SK-N-SH (cell line): Measurements from ENCODE around the gene PUS10. TPM values are rescaled to one million over a fixed set of nuclear protein-coding genes. Genes with fewer than 3 reads are reported as not detected.

Source experiments
- CTCF ChIA-PET: fragments of 300-600, 350-600 bp; formaldehyde crosslinking; extraction: SDS; loops from one replicate; lab custom pipeline; 2021; lab: Yijun Ruan, JAX
- POLR2A ChIA-PET: fragments of 350-600 bp; sonication (Branson Sonifier 250); formaldehyde crosslinking; extraction: SDS; loops from one replicate; lab custom pipeline; 2020; ENCODE audit warnings: antibody characterized with exemption, inconsistent platforms; lab: Yijun Ruan, JAX
- DNase-seq: peaks from one replicate; pipeline ENCODE4 v3.0.0; 2012
- H2AFZ ChIP-seq: fragments of 200-600 bp; sonication (generic); 2 replicates; pipeline ENCODE4 v1.8.1; 2016; ENCODE audit warnings: antibody characterized with exemption, mild to moderate bottlenecking, low read depth
- H3F3A ChIP-seq: fragments of 200-600 bp; sonication (generic); replicated peaks from 2 replicates; pipeline ENCODE3; 2016; ENCODE audit warnings: antibody characterized with exemption, mild to moderate bottlenecking; ENCODE audit not compliant: insufficient read depth
- H3K27ac ChIP-seq, 2 experiments: fragments of 200-500 bp in 1 of 2; fragments of 200-600 bp in 1 of 2; sonication (Bioruptor generic) in 1 of 2; sonication (generic), shearing (Covaris generic) in 1 of 2; 2 replicates each; pipeline versions ENCODE4 v1.5.1 to v1.6.1; 2014 to 2016; ENCODE audit warnings: low read depth in 2 of 2, inconsistent platforms in 1 of 2, low read length in 1 of 2, mild to moderate bottlenecking in 1 of 2, mixed read lengths in 1 of 2
- H3K27me3 ChIP-seq: fragments of 200-600 bp; sonication (generic), shearing (Covaris generic); 2 replicates; pipeline ENCODE4 v1.6.1; 2016; ENCODE audit warnings: mixed run types; ENCODE audit not compliant: insufficient read depth
- H3K36me3 ChIP-seq, 2 experiments: fragments of 200-500 bp in 1 of 2; fragments of 200-600 bp in 1 of 2; sonication (Bioruptor generic) in 1 of 2; sonication (generic) in 1 of 2; replicated peaks in 1 of 2; 2 replicates each; pipeline versions ENCODE3 to v1.5.1; 2014 to 2016; ENCODE audit warnings: low read length in 1 of 2, mild to moderate bottlenecking in 1 of 2; ENCODE audit not compliant: insufficient read depth in 2 of 2, control insufficient read depth in 1 of 2
- H3K4me1 ChIP-seq, 2 experiments: fragments of 200-500 bp in 1 of 2; fragments of 200-600 bp in 1 of 2; sonication (Bioruptor generic) in 1 of 2; sonication (generic), shearing (Covaris generic) in 1 of 2; 2 replicates each; pipeline versions ENCODE4 v1.5.1 to v1.6.1; 2014 to 2016; ENCODE audit warnings: low read depth in 1 of 2, low read length in 1 of 2, mixed run types in 1 of 2; ENCODE audit not compliant: insufficient read depth in 2 of 2, control insufficient read depth in 1 of 2
- H3K4me2 ChIP-seq: fragments of 200-600 bp; sonication (generic), shearing (Covaris generic); 2 replicates; pipeline ENCODE4 v1.6.1; 2017; ENCODE audit warnings: mixed run types
- H3K4me3 ChIP-seq, 2 experiments: fragments of 200-500 bp in 1 of 2; fragments of 200-600 bp in 1 of 2; sonication (Bioruptor generic) in 1 of 2; sonication (generic), shearing (Covaris generic) in 1 of 2; 2 replicates each; pipeline versions ENCODE4 v1.5.1 to v1.8.1; 2014 to 2016; ENCODE audit warnings: low read depth in 2 of 2, inconsistent platforms in 1 of 2, low read length in 1 of 2, mild to moderate bottlenecking in 1 of 2, mixed read lengths in 1 of 2, moderate library complexity in 1 of 2
- H3K79me2 ChIP-seq: fragments of 200-600 bp; sonication (generic); 2 replicates; pipeline ENCODE4 v1.8.1; 2017; ENCODE audit warnings: mild to moderate bottlenecking; ENCODE audit not compliant: insufficient read depth
- H3K9ac ChIP-seq: fragments of 200-600 bp; sonication (generic); 2 replicates; pipeline ENCODE4 v1.6.1; 2017; ENCODE audit warnings: mixed run types
- H3K9me2 ChIP-seq: fragments of 200-600 bp; sonication (generic); 2 replicates; pipeline ENCODE4 v1.6.1; 2017; ENCODE audit warnings: mixed run types
- H3K9me3 ChIP-seq: fragments of 200-600 bp; sonication (generic); 2 replicates; pipeline ENCODE4 v1.6.1; 2017; ENCODE audit warnings: mixed run types, mild to moderate bottlenecking, moderate library complexity
- H4K20me1 ChIP-seq: fragments of 200-600 bp; sonication (generic); 2 replicates; pipeline ENCODE4 v1.6.1; 2017; ENCODE audit warnings: mild to moderate bottlenecking, mixed run types; ENCODE audit not compliant: insufficient read depth
- CHD2 ChIP-seq: fragments of 150-350 bp; IDR thresholded peaks from 2 replicates; pipeline ENCODE4 v1.6.1; 2018; ENCODE audit warnings: low read length; ENCODE audit not compliant: partially characterized antibody
- ELF1 ChIP-seq: IDR thresholded peaks from 2 replicates; pipeline ENCODE4 v1.4.0; 2012
- FOSL2 ChIP-seq: IDR thresholded peaks from 2 replicates; pipeline ENCODE4 v1.4.0; 2012; ENCODE audit warnings: low read depth, mild to moderate bottlenecking, moderate library complexity, borderline replicate concordance
- GABPA ChIP-seq: IDR thresholded peaks from 2 replicates; pipeline ENCODE4 v1.4.0; 2012; ENCODE audit warnings: low read depth, mild to moderate bottlenecking
- JUND ChIP-seq: IDR thresholded peaks from 2 replicates; pipeline ENCODE4 v1.4.0; 2012
- MEF2A ChIP-seq: IDR thresholded peaks from 2 replicates; pipeline ENCODE4 v1.4.0; 2012; ENCODE audit warnings: low read depth, borderline replicate concordance
- MXI1 ChIP-seq: IDR thresholded peaks from 2 replicates; pipeline ENCODE4 v1.6.1; 2012; ENCODE audit warnings: mild to moderate bottlenecking, low read depth, low read length, improper control_type of control experiment
- NRF1 ChIP-seq: IDR thresholded peaks from 2 replicates; pipeline ENCODE4 v1.6.1; 2012; ENCODE audit warnings: low read depth, mild to moderate bottlenecking, low read length
- POLR2AphosphoS5 ChIP-seq: IDR thresholded peaks from 2 replicates; pipeline ENCODE4 v1.6.1; 2012; ENCODE audit warnings: low read depth, low read length
- RAD21 ChIP-seq: IDR thresholded peaks from 2 replicates; pipeline ENCODE4 v1.6.1; 2012; ENCODE audit warnings: mild to moderate bottlenecking, low read length
- RCOR1 ChIP-seq: fragments of 150-350 bp; IDR thresholded peaks from 2 replicates; pipeline ENCODE4 v1.6.1; 2017; ENCODE audit warnings: antibody characterized with exemption, low read length
- TCF12 ChIP-seq: IDR thresholded peaks from 2 replicates; pipeline ENCODE4 v1.4.0; 2012
- TEAD4 ChIP-seq: IDR thresholded peaks from 2 replicates; pipeline ENCODE4 v1.4.0; 2012; ENCODE audit warnings: mild to moderate bottlenecking, borderline replicate concordance; ENCODE audit not compliant: insufficient read depth
- YY1 ChIP-seq: IDR thresholded peaks from 2 replicates; pipeline ENCODE4 v1.4.0; 2012; ENCODE audit warnings: low read depth, mild to moderate bottlenecking
- polyA plus RNA-seq, 3 experiments: library from polyadenylated mRNA; depleted of rRNA; stranded (reverse); fragments of >200 nt; gene quantifications; 2 replicates each; pipeline ENCODE4 v1.2.3, GENCODE V29; 2012
- TF ChIP-seq, protein P1 (sequence below): IDR thresholded peaks from 2 replicates; pipeline ENCODE4 v1.6.1; 2012; ENCODE audit warnings: mild to moderate bottlenecking, low read depth, low read length, moderate library complexity
- TF ChIP-seq, protein P2 (sequence below): fragments of 200-600 bp; sonication (generic); IDR thresholded peaks from 2 replicates; pipeline ENCODE4 v1.6.1; 2017; ENCODE audit warnings: antibody characterized with exemption, mild to moderate bottlenecking, moderate library complexity
- TF ChIP-seq, protein P3 (sequence below): IDR thresholded peaks from 2 replicates; pipeline ENCODE4 v1.4.0; 2012; ENCODE audit warnings: low read depth

The PUS10 gene
- polyA plus RNA-seq, 1 of the 3 experiments (the other 2 are of a cell fraction): 2.8 TPM

DNA sequence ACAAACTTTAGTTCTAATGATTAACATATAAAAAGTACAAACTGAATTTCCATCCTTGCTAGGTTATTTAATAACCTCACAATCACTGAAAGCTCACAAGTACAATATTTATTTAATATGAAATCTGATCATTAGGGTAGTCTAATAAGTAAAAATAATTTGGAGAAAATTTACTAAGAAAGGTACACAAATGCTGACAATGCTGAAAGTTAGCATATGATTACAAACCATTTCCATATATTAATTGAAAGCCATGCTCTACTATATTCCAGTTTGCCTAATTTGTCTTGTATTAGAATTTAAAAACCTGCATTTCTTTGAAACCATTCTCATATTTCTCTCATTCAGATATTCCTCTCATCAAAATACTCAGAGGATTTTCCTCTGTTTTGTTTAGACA lies 8.7 kb downstream of the PUS10 start:
- Histone ChIP-seq H2AFZ (no peak overlapping the region), H3K9me2 (no peaks in the 10 kb centered on the region), H3K9ac (no peak overlapping the region), H3K4me2 (no peak overlapping the region), H3K79me2 (no peaks in the 10 kb centered on the region), H3K9me3 (no peaks in the 10 kb centered on the region), H3K36me3 (peaks cover 0 to 4% of the 10 kb centered on the region in 2 experiments), H3K27ac (no peak overlapping the region), H3F3A (peaks cover 25% of the 10 kb centered on the region), H3K27me3 (no peaks in the 10 kb centered on the region), H4K20me1 (no peaks in the 10 kb centered on the region), H3K4me3 (no peak overlapping the region), H3K4me1 (peaks cover 0 to 6% of the 10 kb centered on the region in 2 experiments; a peak in 1 of 4 replicates)
- TF ChIP-seq FOSL2 (no peak), YY1 (no peak), ELF1 (no peak), TEAD4 (no peak)
- TF ChIP-seq, protein P1, sequence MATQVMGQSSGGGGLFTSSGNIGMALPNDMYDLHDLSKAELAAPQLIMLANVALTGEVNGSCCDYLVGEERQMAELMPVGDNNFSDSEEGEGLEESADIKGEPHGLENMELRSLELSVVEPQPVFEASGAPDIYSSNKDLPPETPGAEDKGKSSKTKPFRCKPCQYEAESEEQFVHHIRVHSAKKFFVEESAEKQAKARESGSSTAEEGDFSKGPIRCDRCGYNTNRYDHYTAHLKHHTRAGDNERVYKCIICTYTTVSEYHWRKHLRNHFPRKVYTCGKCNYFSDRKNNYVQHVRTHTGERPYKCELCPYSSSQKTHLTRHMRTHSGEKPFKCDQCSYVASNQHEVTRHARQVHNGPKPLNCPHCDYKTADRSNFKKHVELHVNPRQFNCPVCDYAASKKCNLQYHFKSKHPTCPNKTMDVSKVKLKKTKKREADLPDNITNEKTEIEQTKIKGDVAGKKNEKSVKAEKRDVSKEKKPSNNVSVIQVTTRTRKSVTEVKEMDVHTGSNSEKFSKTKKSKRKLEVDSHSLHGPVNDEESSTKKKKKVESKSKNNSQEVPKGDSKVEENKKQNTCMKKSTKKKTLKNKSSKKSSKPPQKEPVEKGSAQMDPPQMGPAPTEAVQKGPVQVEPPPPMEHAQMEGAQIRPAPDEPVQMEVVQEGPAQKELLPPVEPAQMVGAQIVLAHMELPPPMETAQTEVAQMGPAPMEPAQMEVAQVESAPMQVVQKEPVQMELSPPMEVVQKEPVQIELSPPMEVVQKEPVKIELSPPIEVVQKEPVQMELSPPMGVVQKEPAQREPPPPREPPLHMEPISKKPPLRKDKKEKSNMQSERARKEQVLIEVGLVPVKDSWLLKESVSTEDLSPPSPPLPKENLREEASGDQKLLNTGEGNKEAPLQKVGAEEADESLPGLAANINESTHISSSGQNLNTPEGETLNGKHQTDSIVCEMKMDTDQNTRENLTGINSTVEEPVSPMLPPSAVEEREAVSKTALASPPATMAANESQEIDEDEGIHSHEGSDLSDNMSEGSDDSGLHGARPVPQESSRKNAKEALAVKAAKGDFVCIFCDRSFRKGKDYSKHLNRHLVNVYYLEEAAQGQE: no peak
- TF ChIP-seq, protein P2, sequence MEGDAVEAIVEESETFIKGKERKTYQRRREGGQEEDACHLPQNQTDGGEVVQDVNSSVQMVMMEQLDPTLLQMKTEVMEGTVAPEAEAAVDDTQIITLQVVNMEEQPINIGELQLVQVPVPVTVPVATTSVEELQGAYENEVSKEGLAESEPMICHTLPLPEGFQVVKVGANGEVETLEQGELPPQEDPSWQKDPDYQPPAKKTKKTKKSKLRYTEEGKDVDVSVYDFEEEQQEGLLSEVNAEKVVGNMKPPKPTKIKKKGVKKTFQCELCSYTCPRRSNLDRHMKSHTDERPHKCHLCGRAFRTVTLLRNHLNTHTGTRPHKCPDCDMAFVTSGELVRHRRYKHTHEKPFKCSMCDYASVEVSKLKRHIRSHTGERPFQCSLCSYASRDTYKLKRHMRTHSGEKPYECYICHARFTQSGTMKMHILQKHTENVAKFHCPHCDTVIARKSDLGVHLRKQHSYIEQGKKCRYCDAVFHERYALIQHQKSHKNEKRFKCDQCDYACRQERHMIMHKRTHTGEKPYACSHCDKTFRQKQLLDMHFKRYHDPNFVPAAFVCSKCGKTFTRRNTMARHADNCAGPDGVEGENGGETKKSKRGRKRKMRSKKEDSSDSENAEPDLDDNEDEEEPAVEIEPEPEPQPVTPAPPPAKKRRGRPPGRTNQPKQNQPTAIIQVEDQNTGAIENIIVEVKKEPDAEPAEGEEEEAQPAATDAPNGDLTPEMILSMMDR: no peak
- DNase-seq: no peak
- CTCF ChIA-PET: no interaction called here
- POLR2A ChIA-PET: no interaction called here

DNA sequence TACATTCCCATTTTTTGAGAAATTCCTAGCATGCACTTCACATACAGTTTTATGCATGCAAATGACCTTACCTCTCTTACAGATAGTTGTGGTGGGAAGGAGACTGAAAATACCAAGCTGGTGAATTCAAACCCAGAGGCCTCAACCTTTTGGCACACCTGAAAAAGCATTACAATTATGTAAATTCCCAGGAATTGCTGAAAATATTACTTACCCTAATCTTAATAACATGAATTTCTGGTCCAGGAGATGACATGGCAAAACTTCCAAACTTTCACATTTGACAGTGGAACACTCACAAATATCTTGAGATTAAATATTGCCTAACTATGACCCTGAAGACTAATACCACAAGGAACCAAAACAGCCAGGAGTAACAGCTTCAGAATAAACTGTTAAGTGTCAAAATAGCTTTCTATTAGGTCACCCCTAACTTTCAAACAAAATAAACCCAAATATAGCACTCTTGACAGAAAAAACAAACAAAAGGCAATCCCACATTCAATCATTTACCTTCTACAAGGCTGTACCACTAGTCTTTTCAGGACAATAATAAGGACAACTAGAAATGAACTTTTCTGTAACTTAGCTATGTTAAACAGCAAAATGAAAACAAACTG lies 11.5 kb downstream of the PUS10 start:
- Histone ChIP-seq H3K9ac (no peak overlapping the region), H3K79me2 (no peaks in the 10 kb centered on the region), H2AFZ (no peak overlapping the region), H3K4me3 (no peak overlapping the region), H4K20me1 (no peaks in the 10 kb centered on the region), H3K27me3 (no peaks in the 10 kb centered on the region), H3K4me2 (no peak overlapping the region), H3K4me1 (no peaks in the 10 kb centered on the region), H3F3A (peaks cover 14% of the 10 kb centered on the region), H3K9me3 (no peaks in the 10 kb centered on the region), H3K27ac (no peak overlapping the region), H3K9me2 (no peaks in the 10 kb centered on the region), H3K36me3 (peaks cover 0 to 4% of the 10 kb centered on the region in 2 experiments)
- ChIA-PET POLR2A (no interaction called here), CTCF (interaction anchor here (0.8 to 1.1 kb wide), 2 partner anchors 299 to 300 kb away, joined by 3 to 4 read pairs; no protein-coding TSS in a partner anchor)
- TF ChIP-seq ELF1 (no peak), RAD21 (no peak), MEF2A (no peak), POLR2AphosphoS5 (no peak), TCF12 (no peak), GABPA (no peak), MXI1 (no peak), TEAD4 (no peak), YY1 (no peak), CHD2 (no peak), RCOR1 (no peak), JUND (no peak), NRF1 (no peak)
- TF ChIP-seq, protein P3, sequence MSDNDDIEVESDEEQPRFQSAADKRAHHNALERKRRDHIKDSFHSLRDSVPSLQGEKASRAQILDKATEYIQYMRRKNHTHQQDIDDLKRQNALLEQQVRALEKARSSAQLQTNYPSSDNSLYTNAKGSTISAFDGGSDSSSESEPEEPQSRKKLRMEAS: no peak
- DNase-seq: no peak
